Mesendoderm (in vitro differentiated cells): Measurements from ENCODE around the gene FGF21.
"Not testable (repeated sequence)": the region's sequence is repeated elsewhere in the genome, so short reads cannot be mapped to it uniquely, and the experiment has no call there.

Experiments
- DNase-seq: peaks from one replicate; pipeline ENCODE4 v3.0.0; 2013
- H2AK5ac ChIP-seq: 2 replicates; pipeline ENCODE4 v1.6.1; 2013; ENCODE audit warnings: low read length, inconsistent platforms
- H2BK120ac ChIP-seq: 2 replicates; pipeline ENCODE4 v1.6.1; 2013; ENCODE audit warnings: low read depth, mild to moderate bottlenecking, low read length, moderate library complexity, mixed read lengths
- H2BK15ac ChIP-seq: replicated peaks from 2 replicates; pipeline ENCODE4 v1.6.1; 2013; ENCODE audit warnings: low read depth, mild to moderate bottlenecking, moderate library complexity
- H2BK5ac ChIP-seq: 2 replicates; pipeline ENCODE4 v1.6.1; 2013; ENCODE audit warnings: low read length, inconsistent platforms
- H3K18ac ChIP-seq: 2 replicates; pipeline ENCODE4 v1.6.1; 2013; ENCODE audit warnings: mild to moderate bottlenecking, low read length, mixed read lengths
- H3K23ac ChIP-seq: one replicate; pipeline ENCODE4 v1.6.1; 2013; ENCODE audit warnings: low read length
- H3K27ac ChIP-seq: 2 replicates; pipeline ENCODE4 v1.5.1; 2013; ENCODE audit warnings: low read depth, mild to moderate bottlenecking, inconsistent platforms, low read length, moderate library complexity
- H3K27me3 ChIP-seq: 2 replicates; pipeline ENCODE4 v1.6.1; 2013; ENCODE audit warnings: low read length, control low read depth, mild to moderate bottlenecking, inconsistent platforms; ENCODE audit not compliant: insufficient read depth, poor library complexity
- H3K36me3 ChIP-seq: 2 replicates; pipeline ENCODE4 v1.6.1; 2013; ENCODE audit warnings: low read length, inconsistent platforms; ENCODE audit not compliant: control insufficient read depth, insufficient read depth
- H3K4ac ChIP-seq: one replicate; pipeline ENCODE4 v1.6.1; 2013; ENCODE audit warnings: low read depth, mild to moderate bottlenecking, low read length, moderate library complexity
- H3K4me1 ChIP-seq: 2 replicates; pipeline ENCODE4 v1.6.1; 2013; ENCODE audit warnings: low read depth, low read length, inconsistent platforms; ENCODE audit not compliant: control insufficient read depth
- H3K4me2 ChIP-seq: 2 replicates; pipeline ENCODE4 v1.6.1; 2013; ENCODE audit warnings: low read length
- H3K4me3 ChIP-seq: 2 replicates; pipeline ENCODE4 v1.5.1; 2013; ENCODE audit warnings: mild to moderate bottlenecking, low read length
- H3K56ac ChIP-seq: one replicate; pipeline ENCODE4 v1.6.1; 2013; ENCODE audit warnings: low read length
- H3K79me1 ChIP-seq: 2 replicates; pipeline ENCODE4 v1.6.1; 2013; ENCODE audit warnings: low read length, inconsistent platforms
- H3K79me2 ChIP-seq: 2 replicates; pipeline ENCODE4 v1.6.1; 2013; ENCODE audit warnings: mild to moderate bottlenecking, low read length; ENCODE audit not compliant: control insufficient read depth, insufficient read depth
- H3K9ac ChIP-seq: 2 replicates; pipeline ENCODE4 v1.6.1; 2013; ENCODE audit warnings: low read length, inconsistent platforms
- H4K5ac ChIP-seq: one replicate; pipeline ENCODE4 v1.6.1; 2013; ENCODE audit warnings: low read length
- H4K8ac ChIP-seq: one replicate; pipeline ENCODE4 v1.6.1; 2013; ENCODE audit warnings: low read depth, mild to moderate bottlenecking, control low read depth, low read length, moderate library complexity
- WGBS: extraction: QIAGEN DNeasy Blood & Tissue Kit; methylation state at CpG from one replicate; pipeline ENCODE4 v1.1.7; 2013; ENCODE audit warnings: low lambda C conversion rate, missing lambda C conversion rate; ENCODE audit not compliant: insufficient coverage; ENCODE audit errors: extremely low coverage; 5-methylcytosine and 5-hydroxymethylcytosine counted together

FGF21 gene

DNA sequence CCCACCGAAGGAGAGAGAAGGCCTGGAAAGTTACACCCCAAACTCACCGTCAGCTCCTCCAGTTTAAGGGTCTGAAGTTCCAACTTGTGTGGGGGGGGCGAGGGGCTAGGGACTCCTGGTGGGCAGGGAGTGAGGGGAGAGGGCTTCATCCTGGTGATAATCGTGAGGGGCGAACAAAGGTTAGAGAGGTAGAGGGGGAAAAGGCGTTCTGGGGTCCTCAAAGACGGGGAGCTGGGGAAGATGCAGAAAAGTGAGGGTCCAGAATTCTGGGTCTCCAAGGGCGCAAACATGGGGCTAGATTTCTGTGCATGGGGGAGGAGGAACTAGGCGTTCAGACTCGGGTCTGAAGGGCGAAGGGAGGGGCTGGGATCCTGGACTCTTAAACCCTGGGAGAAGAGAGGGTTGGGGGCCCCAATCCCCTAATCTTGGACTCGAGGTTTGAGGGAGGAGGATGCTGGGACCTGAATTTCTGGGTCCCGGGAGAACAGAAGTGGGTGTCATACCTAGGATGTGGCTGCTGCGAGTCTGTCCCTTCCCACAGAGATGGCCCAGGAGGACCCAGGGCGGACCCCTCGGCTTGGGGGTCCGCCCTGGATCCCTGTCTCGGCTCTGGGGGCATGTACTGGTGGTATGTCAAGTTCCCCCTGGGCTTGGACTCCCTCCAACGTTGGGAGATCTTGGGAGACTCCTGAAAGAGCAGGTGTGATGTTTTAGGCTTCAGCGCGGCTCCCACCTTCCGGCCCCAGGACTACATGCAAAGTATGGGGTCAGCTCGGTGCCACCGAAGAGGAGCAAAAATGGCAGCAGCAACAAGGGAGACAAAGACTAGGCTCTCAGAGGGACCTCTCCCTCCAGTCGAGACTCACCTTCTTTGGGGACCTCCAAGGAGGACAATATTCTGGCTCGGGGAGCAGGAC lies 40.3 kb upstream of the FGF21 start:
- H3K9ac ChIP-seq, result peak overlapping the region; percentile 87
- H3K4ac ChIP-seq, result no peak overlapping the region
- H3K27me3 ChIP-seq, result no peaks in the 10 kb centered on the region
- H4K8ac ChIP-seq, result peak overlapping the region; percentile 39
- peak overlapping the region; percentile 40 for H3K18ac ChIP-seq
- H2BK15ac ChIP-seq, result no peak overlapping the region
- H2BK120ac ChIP-seq, result no peak overlapping the region
- peak overlapping the region; percentile 97 for H3K56ac ChIP-seq
- H3K23ac ChIP-seq, result peak overlapping the region; percentile 87
- peak overlapping the region; percentile 7 for H3K4me3 ChIP-seq
- peak overlapping the region; percentile 4 for H3K4me2 ChIP-seq
- no peaks in the 10 kb centered on the region for H3K79me2 ChIP-seq
- H2AK5ac ChIP-seq, result peak overlapping the region; percentile 56
- H3K36me3 ChIP-seq, result no peaks in the 10 kb centered on the region
- no CpG with 5 or more reads among the region's 26 CpGs for WGBS
- H4K5ac ChIP-seq, result no peak overlapping the region
- no peak for DNase-seq
- H3K79me1 ChIP-seq, result no peaks in the 10 kb centered on the region
- no peak overlapping the region for H3K27ac ChIP-seq
- no peak overlapping the region for H2BK5ac ChIP-seq
- H3K4me1 ChIP-seq, result peaks cover 4% of the 10 kb centered on the region

DNA sequence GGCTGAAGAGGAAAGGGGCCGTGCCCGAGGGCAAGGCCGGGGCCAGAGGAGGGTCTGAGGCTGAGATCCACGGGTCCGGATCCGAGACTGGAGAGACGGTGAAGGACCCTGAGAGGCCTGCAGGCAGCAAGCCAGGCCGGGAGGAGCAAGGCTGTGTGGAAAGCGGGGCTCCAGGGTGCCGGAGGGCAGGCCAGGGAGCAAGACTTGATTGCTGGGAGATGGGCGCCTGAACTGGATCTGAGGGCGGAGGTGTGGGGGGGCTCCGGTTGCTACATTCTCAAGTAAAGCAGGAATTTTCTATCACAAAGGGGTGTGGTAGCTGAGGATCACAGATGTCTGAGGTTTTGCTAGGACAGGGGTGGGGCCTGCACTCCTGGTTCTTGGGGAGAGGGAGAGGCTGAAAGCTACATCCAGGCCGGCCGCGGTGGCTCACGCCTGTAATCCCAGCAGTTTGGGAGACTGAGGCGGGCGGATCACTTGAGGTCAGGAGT lies 39.6 kb upstream of the FGF21 start:
- no peaks in the 10 kb centered on the region for H3K27me3 ChIP-seq
- peaks cover 4% of the 10 kb centered on the region for H3K4me1 ChIP-seq
- H3K4ac ChIP-seq, result no peak overlapping the region
- H3K79me2 ChIP-seq, result no peaks in the 10 kb centered on the region
- no peaks in the 10 kb centered on the region for H3K79me1 ChIP-seq
- H2BK15ac ChIP-seq, result no peak overlapping the region
- H3K23ac ChIP-seq, result no peak overlapping the region
- peak overlapping the region; percentile 37 for H3K56ac ChIP-seq
- H4K5ac ChIP-seq, result no peak overlapping the region
- H3K4me2 ChIP-seq, result no peak overlapping the region
- no peak for DNase-seq
- no CpG with 5 or more reads among the region's 19 CpGs for WGBS
- H3K4me3 ChIP-seq, result no peak overlapping the region
- H3K27ac ChIP-seq, result no peak overlapping the region
- H3K9ac ChIP-seq, result no peak overlapping the region
- H3K18ac ChIP-seq, result no peak overlapping the region
- no peak overlapping the region for H2AK5ac ChIP-seq
- H4K8ac ChIP-seq, result no peak overlapping the region
- no peak overlapping the region for H2BK5ac ChIP-seq
- H2BK120ac ChIP-seq, result no peak overlapping the region
- no peaks in the 10 kb centered on the region for H3K36me3 ChIP-seq

DNA sequence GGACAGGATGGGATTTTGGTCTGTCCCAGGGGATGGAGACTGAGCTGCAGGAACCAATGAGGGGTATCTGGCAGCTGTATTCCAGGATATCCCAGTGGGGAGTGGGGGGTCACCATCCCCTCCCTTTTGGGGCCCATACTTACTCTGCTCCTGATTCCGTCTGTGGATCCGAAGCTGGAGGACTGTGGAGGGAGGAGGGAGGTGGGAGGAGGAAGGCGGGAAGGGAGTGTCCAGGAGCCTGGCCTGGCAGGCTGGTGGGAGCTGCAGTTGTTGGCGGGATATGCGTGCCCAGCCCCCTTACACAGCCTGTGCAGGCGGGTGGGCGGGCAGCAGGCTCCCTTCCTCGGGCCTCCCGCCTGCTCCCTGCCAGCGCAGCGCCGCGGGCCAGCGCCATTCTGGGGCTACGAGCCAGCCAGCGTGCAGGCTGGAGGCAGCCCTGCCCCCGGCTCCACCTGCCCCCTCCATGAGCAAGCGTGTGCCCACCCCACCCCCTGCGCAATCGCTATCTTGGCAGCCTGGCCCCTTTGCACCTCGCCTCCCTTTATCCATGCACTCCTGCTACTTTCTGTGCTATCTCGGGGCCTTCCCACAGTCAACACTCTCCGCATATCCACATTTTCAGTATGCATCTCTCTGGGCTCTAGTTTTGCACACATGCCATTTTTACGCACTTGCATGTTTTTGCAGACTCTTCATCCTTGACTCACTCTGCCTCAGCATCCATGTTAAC lies 38.6 kb upstream of the FGF21 start:
- Histone ChIP-seq H2BK120ac (no peak overlapping the region), H3K4me1 (peaks cover 4% of the 10 kb centered on the region), H3K4ac (no peak overlapping the region), H3K4me2 (peak overlapping the region; percentile 15), H3K36me3 (no peaks in the 10 kb centered on the region), H4K8ac (no peak overlapping the region), H3K4me3 (no peak overlapping the region), H3K27me3 (no peaks in the 10 kb centered on the region), H3K27ac (no peak overlapping the region), H3K9ac (peak overlapping the region; percentile 46), H3K56ac (peak overlapping the region; percentile 77), H3K79me1 (no peaks in the 10 kb centered on the region), H3K79me2 (no peaks in the 10 kb centered on the region), H4K5ac (no peak overlapping the region), H3K23ac (peak overlapping the region; percentile 29), H2AK5ac (no peak overlapping the region), H2BK15ac (no peak overlapping the region), H3K18ac (peak overlapping the region; percentile 62), H2BK5ac (no peak overlapping the region)
- no CpG with 5 or more reads among the region's 24 CpGs for WGBS
- DNase-seq, result no peak

DNA sequence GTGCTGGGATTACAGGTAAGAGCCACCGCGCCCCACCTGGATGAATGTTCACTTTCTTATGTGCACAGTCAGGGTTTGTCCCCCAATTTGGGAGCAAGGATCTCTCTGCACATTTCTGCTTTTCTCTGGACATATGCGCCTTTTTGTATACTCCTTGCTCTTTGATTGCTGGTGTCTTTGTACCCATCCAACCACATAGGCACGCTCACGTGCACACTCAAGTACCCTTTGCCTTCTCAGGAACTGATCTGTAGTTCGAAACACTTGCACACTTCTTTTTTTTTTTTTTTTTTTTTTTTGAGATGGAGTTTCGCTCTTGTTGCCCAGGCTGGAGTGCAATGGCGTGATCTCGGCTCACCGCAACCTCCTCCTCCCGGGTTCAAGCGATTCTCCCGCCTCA lies 37.2 kb upstream of the FGF21 start:
- H2BK15ac ChIP-seq, H2AK5ac ChIP-seq, H3K9ac ChIP-seq, H3K79me2 ChIP-seq, DNase-seq, H4K8ac ChIP-seq, H3K56ac ChIP-seq, H3K4me2 ChIP-seq, H3K27ac ChIP-seq, H3K27me3 ChIP-seq, H3K4me3 ChIP-seq, H2BK5ac ChIP-seq, H3K79me1 ChIP-seq, H3K36me3 ChIP-seq, H4K5ac ChIP-seq, H3K4me1 ChIP-seq, H2BK120ac ChIP-seq, H3K18ac ChIP-seq, H3K4ac ChIP-seq, H3K23ac ChIP-seq: not testable (repeated sequence)
- WGBS, result no CpG with 5 or more reads among the region's 13 CpGs

DNA sequence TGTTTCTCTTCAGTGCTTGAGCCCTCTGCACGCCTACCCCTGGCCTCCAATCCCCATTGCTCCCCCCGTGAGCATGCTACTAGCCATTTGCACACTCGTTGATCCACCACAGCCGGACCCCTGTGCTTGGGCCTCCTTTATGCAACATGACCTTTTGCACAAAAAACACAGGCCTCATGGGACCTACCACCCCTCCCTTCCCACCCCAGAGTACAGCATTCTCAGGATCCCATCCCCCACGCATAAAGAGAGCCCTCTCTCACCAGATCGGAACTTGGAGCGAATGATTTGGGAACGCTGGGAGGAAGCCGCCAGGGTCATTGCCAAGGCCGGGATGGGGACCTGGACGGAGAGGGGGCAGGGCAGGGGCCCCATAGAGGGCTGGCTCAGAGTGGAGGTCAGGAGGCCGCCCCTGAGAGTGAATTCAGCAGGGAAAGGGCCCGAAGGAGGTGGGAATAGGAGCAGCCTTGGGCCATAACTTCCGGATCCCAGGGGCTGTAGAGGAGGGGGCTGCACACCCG lies 36.6 kb upstream of the FGF21 start:
- Histone ChIP-seq H4K5ac (no peak overlapping the region), H3K27ac (no peak overlapping the region), H2BK120ac (no peak overlapping the region), H3K9ac (no peak overlapping the region), H3K4me1 (peaks cover 4% of the 10 kb centered on the region), H3K18ac (no peak overlapping the region), H3K36me3 (no peaks in the 10 kb centered on the region), H3K23ac (no peak overlapping the region), H3K4ac (no peak overlapping the region), H3K27me3 (no peaks in the 10 kb centered on the region), H3K4me2 (no peak overlapping the region), H3K79me2 (no peaks in the 10 kb centered on the region), H4K8ac (no peak overlapping the region), H2BK5ac (no peak overlapping the region), H3K79me1 (no peaks in the 10 kb centered on the region), H2AK5ac (no peak overlapping the region), H3K4me3 (no peak overlapping the region), H3K56ac (no peak overlapping the region), H2BK15ac (no peak overlapping the region)
- peak; percentile 39 for DNase-seq
- WGBS, result no CpG with 5 or more reads among the region's 15 CpGs
